MM.1S (cell line): ENCODE results near the gene SLC16A12.

Experiments
- EZH2 ChIP-seq: fragments of 300-600 bp; sonication (generic); optimal IDR thresholded peaks from 2 replicates; pipeline ENCODE3; 2017; ENCODE audit warnings: low read depth, mild to moderate bottlenecking, antibody characterized with exemption, low read length, mixed read lengths
- EZH2phosphoT487 ChIP-seq: fragments of 300-600 bp; sonication (generic); IDR thresholded peaks from 2 replicates; pipeline ENCODE4 v1.6.1; 2018; ENCODE audit warnings: antibody characterized with exemption, low read length
- TF ChIP-seq, protein P1 (sequence below): fragments of 300-600 bp; sonication (generic); IDR thresholded peaks from 2 replicates; pipeline ENCODE4 v1.5.1; 2016; ENCODE audit warnings: antibody characterized with exemption, low read length, mixed read lengths

DNA sequence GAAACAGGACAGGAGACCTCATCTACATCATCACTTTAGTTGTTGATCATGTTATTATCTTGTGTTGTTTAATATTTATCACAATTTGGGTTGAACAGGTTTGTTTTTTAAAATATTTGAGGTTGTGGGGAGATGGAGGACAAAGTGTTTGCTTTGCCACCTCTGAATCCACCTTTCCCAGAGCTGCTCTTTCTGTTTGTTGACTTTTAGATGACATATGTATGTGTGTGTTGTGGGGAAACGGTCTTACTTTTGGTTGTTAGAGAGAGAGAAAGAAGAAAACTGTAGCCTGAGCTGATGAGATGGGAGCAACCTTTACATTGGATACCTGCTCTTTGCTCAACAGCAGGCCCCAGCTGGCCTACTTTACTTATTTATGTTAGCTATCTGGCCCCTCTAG, 19.0 kb upstream of the SLC16A12 start:
- TF ChIP-seq, protein P1, sequence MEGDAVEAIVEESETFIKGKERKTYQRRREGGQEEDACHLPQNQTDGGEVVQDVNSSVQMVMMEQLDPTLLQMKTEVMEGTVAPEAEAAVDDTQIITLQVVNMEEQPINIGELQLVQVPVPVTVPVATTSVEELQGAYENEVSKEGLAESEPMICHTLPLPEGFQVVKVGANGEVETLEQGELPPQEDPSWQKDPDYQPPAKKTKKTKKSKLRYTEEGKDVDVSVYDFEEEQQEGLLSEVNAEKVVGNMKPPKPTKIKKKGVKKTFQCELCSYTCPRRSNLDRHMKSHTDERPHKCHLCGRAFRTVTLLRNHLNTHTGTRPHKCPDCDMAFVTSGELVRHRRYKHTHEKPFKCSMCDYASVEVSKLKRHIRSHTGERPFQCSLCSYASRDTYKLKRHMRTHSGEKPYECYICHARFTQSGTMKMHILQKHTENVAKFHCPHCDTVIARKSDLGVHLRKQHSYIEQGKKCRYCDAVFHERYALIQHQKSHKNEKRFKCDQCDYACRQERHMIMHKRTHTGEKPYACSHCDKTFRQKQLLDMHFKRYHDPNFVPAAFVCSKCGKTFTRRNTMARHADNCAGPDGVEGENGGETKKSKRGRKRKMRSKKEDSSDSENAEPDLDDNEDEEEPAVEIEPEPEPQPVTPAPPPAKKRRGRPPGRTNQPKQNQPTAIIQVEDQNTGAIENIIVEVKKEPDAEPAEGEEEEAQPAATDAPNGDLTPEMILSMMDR, result no peak
- no peak for TF ChIP-seq EZH2phosphoT487
- no peak for TF ChIP-seq EZH2
